Uterus (tissue), 4 donors: ENCODE measurements around the gene DENND1A. TPM values are rescaled to one million over a fixed set of nuclear protein-coding genes. Genes with fewer than 3 reads are reported as not detected.
"Not testable (repeated sequence)": the region's sequence is repeated elsewhere in the genome, so short reads cannot be mapped to it uniquely, and the experiment has no call there.

Source experiments
- DNase-seq, 2 donors: peaks; one replicate each; pipeline ENCODE4 v3.0.0-alpha.2; 2019 to 2020
- H3K27ac ChIP-seq, 2 donors: fragments of 200-600 bp; sonication (generic); 1 replicate in 1 of 2; 2 replicates in 1 of 2; pipeline ENCODE4 v1.5.1; 2016 to 2018
- H3K27me3 ChIP-seq, 2 donors: fragments of 200-600 bp; sonication (generic); one replicate each; pipeline ENCODE4 v1.5.1; 2018 to 2019; ENCODE audit warnings: control low read depth in 1 of 2
- H3K36me3 ChIP-seq, 2 donors: fragments of 200-600 bp; sonication (generic); one replicate each; pipeline ENCODE4 v1.5.1; 2019; ENCODE audit warnings: control low read depth in 1 of 2
- H3K4me1 ChIP-seq, 2 donors: fragments of 200-600 bp; sonication (generic); one replicate each; pipeline ENCODE4 v1.5.1; 2018 to 2019; ENCODE audit warnings: control low read depth in 1 of 2
- H3K4me3 ChIP-seq, 2 donors: fragments of 200-600 bp; sonication (generic); 1 replicate in 1 of 2; 2 replicates in 1 of 2; pipeline ENCODE4 v1.5.1; 2018 to 2019; ENCODE audit warnings: mild to moderate bottlenecking in 1 of 2
- H3K9me3 ChIP-seq, 2 donors: fragments of 200-600 bp; sonication (generic); one replicate each; pipeline ENCODE4 v1.5.1; 2019; ENCODE audit warnings: control low read depth in 1 of 2
- POLR2A ChIP-seq, 2 donors: fragments of 450-650 bp; IDR thresholded peaks; one replicate each; pipeline ENCODE4 v1.6.1; 2016; ENCODE audit warnings: antibody characterized with exemption in 2 of 2, mild to moderate bottlenecking in 1 of 2, moderate library complexity in 1 of 2
- intact Hi-C: fragments of 100-400 bp; cut with DNase I; formaldehyde crosslinking; loops from one replicate; pipeline ENCODE4 v1.15.1; 2023; ENCODE audit warnings: low total_unique reads
- total RNA-seq, 4 donors: library from RNA; depleted of rRNA in 3 of 4; stranded (reverse); fragments of >200 nt in 3 of 4; gene quantifications; one replicate each; pipeline versions ENCODE4 v1.1.0 to v1.2.4, GENCODE V29; 2014 to 2023
- TF ChIP-seq, protein P1 (sequence below), 4 experiments: fragments of 200-600 bp in 2 of 4; fragments of 450-650 bp in 2 of 4; sonication (generic) in 2 of 4; IDR thresholded peaks; one replicate each; pipeline ENCODE4 v1.5.1; 2016 to 2019; ENCODE audit warnings: antibody characterized with exemption in 4 of 4, mild to moderate bottlenecking in 2 of 4, moderate library complexity in 1 of 4
- donor health status: DM: yes; HTN: yes; CAD: no.

The DENND1A gene
- total RNA-seq, 4 donors from 2014 or later = 10.8 to 34.5 (median 22.6) TPM

DNA sequence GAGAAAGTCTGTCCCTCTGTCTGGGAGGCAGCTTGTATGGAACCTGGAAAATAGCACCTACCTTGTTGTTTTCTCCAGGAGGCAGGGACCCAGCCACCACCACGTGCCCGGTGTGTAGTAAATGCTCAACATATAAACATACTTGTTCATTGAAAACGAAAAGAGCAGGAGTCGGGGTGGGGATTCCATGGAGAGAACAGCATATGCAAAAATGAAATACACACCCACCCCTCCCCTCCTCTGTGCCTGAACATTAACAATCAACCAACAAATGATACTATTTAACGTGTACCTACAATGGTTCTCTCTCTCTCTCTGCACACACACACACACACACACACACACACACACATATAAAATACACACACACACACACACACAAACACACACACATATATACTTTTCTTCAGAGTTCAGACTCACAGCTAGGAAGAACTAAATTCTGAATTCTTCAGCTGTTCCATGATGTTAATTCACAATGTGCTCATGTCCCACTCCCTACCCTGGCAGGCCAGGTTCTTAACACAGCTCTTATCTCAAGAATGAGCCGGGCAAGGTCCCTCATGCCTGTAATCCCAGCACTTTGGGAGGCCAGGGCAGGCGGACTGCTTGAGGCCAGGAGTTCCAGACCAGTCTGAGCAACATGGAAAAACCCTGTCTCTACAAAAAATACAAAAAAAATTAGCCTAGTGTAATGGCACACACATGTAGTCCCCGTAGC, 16.3 kb upstream of the DENND1A start:
- Histone ChIP-seq H3K36me3 (no peaks in the 10 kb centered on the region), H3K27ac (no peak overlapping the region), H3K4me3 (no peak overlapping the region), H3K27me3 (no peaks in the 10 kb centered on the region), H3K4me1 (no peaks in the 10 kb centered on the region), H3K9me3 (no peaks in the 10 kb centered on the region)
- TF ChIP-seq, protein P1, sequence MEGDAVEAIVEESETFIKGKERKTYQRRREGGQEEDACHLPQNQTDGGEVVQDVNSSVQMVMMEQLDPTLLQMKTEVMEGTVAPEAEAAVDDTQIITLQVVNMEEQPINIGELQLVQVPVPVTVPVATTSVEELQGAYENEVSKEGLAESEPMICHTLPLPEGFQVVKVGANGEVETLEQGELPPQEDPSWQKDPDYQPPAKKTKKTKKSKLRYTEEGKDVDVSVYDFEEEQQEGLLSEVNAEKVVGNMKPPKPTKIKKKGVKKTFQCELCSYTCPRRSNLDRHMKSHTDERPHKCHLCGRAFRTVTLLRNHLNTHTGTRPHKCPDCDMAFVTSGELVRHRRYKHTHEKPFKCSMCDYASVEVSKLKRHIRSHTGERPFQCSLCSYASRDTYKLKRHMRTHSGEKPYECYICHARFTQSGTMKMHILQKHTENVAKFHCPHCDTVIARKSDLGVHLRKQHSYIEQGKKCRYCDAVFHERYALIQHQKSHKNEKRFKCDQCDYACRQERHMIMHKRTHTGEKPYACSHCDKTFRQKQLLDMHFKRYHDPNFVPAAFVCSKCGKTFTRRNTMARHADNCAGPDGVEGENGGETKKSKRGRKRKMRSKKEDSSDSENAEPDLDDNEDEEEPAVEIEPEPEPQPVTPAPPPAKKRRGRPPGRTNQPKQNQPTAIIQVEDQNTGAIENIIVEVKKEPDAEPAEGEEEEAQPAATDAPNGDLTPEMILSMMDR (IDR thresholded peaks at IDR 0.05) = no peak
- TF ChIP-seq POLR2A (IDR thresholded peaks at IDR 0.05) = no peak
- DNase-seq = no peak
- intact Hi-C loops = no loop called here

- no peaks in the 10 kb centered on the region for H3K27me3 ChIP-seq
- no peaks in the 10 kb centered on the region for H3K9me3 ChIP-seq
- H3K4me1 ChIP-seq = no peaks in the 10 kb centered on the region
- DNase-seq = no peak
- no peaks in the 10 kb centered on the region for H3K36me3 ChIP-seq
- no peak for TF ChIP-seq POLR2A (IDR thresholded peaks at IDR 0.05)
- TF ChIP-seq, protein P1 (IDR thresholded peaks at IDR 0.05) = no peak
- no peak overlapping the region for H3K4me3 ChIP-seq
- no peak overlapping the region for H3K27ac ChIP-seq
- intact Hi-C loops = no loop called here
These were observed 15.6 kb upstream of the DENND1A start for GRCh38 chr9:123945532-123945931.

- DNase-seq, H3K27ac ChIP-seq, intact Hi-C loops, H3K36me3 ChIP-seq, H3K27me3 ChIP-seq, H3K9me3 ChIP-seq, H3K4me3 ChIP-seq, H3K4me1 ChIP-seq: not testable (repeated sequence)
These were observed 14.5 kb upstream of the DENND1A start for GRCh38 chr9:123944464-123944863.

DNA sequence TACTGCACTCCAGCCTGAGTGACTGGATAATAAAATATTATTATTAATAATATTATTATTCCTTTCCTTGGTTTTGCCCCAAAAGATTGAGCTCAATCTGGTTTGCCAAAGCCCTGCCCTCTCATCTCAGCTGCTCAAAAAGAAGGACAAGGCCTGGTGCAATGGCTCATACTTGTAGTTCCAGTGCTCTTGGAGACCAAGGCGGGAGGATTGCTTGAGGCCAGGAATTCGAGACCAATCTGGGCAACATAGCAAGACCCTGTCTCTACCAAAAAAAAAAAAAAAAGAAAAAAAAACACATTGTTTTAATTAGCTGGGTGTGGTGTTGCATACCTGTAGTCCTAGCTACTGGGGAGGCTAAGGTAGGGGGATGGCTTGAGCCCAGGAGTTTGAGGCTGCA, 13.7 kb upstream of the DENND1A start:
- DNase-seq = no peak
- Histone ChIP-seq H3K27me3 (no peaks in the 10 kb centered on the region), H3K27ac (no peak overlapping the region), H3K4me3 (no peak overlapping the region), H3K9me3 (no peaks in the 10 kb centered on the region), H3K4me1 (no peaks in the 10 kb centered on the region), H3K36me3 (no peaks in the 10 kb centered on the region)
- TF ChIP-seq, protein P1 (IDR thresholded peaks at IDR 0.05) = no peak
- no peak for TF ChIP-seq POLR2A (IDR thresholded peaks at IDR 0.05)
- intact Hi-C loops = no loop called here

DNA sequence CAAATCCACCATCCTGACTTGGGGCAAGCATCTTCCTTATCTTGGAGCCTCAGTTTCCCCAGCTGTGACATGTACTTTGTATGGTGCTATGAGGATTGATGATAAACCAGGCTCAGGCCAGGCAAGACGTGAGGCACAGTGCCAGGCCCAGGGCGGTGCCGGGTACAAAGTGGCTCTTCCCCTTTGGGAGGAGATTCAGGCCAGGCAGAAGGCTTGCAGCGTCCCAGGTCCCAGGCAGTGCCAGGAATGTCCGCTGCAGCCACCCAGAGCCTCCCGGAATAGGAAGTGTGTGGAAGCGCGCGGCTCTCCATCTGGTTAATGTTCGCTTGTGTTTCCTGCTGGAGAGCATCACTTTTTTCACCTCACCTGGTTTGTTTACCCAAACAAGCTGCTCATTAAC, 12.6 kb upstream of the DENND1A start:
- no peak for DNase-seq
- no peaks in the 10 kb centered on the region for H3K27me3 ChIP-seq
- TF ChIP-seq POLR2A (IDR thresholded peaks at IDR 0.05) = no peak
- TF ChIP-seq, protein P1 (IDR thresholded peaks at IDR 0.05) = no peak
- no peaks in the 10 kb centered on the region for H3K4me1 ChIP-seq
- no peak overlapping the region for H3K27ac ChIP-seq
- no peak overlapping the region for H3K4me3 ChIP-seq
- H3K36me3 ChIP-seq = no peaks in the 10 kb centered on the region
- H3K9me3 ChIP-seq = no peaks in the 10 kb centered on the region
- intact Hi-C loops = no loop called here
